GM21737 (cell line): Measurements from ENCODE around the gene HAUS5.
A peak's percentile ranks its signal among the peaks of the same experiment; 100 is the strongest.
"Not testable (repeated sequence)": the region's sequence is repeated elsewhere in the genome, so short reads cannot be mapped to it uniquely, and the experiment has no call there.

Experiments
- ATAC-seq: cut with Tn5 transposase; IDR thresholded peaks from one replicate; pipeline ENCODE4 v1.9.1; 2021; ENCODE audit warnings: mild to moderate bottlenecking, moderate library complexity; ENCODE audit not compliant: unreplicated experiment

Gene HAUS5

GRCh38 chr19:35642312-35642711, 29.8 kb downstream of the HAUS5 start:
- no peak for ATAC-seq

- no peak for ATAC-seq
Observed at GRCh38 chr19:35642798-35643254, 30.3 kb downstream of the HAUS5 start.

DNA sequence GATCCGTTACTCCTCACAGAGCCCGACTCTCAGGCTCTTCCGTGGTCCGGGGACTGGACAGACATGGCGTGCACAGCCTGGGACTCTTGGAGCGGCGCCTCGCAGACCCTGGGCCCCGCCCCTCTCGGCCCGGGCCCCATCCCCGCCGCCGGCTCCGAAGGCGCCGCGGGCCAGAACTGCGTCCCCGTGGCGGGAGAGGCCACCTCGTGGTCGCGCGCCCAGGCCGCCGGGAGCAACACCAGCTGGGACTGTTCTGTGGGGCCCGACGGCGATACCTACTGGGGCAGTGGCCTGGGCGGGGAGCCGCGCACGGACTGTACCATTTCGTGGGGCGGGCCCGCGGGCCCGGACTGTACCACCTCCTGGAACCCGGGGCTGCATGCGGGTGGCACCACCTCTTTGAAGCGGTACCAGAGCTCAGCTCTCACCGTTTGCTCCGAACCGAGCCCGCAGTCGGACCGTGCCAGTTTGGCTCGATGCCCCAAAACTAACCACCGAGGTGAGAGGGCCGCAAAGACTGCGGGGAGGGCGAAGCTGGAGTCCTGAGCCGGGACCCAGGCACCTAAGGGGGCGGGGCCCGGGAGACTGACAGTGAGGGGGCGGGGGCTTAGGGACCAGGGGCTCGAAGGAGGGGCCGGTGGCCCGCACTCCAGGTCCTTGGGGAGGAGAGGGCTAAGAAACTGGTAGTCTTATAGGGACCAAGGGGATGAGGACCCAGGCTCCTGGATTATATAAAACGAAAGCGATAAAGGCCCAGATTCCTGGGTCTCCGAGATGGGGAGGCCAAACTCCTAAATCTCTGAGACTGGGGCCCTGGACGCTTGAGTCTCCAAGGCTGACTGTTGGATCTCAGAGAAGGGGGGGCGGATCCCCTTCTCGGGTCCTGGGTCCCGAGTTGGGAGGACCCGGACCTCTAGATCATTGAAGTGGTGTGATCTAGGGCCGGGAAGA, 31.0 kb downstream of the HAUS5 start:
- ATAC-seq = peak; percentile 38

DNA sequence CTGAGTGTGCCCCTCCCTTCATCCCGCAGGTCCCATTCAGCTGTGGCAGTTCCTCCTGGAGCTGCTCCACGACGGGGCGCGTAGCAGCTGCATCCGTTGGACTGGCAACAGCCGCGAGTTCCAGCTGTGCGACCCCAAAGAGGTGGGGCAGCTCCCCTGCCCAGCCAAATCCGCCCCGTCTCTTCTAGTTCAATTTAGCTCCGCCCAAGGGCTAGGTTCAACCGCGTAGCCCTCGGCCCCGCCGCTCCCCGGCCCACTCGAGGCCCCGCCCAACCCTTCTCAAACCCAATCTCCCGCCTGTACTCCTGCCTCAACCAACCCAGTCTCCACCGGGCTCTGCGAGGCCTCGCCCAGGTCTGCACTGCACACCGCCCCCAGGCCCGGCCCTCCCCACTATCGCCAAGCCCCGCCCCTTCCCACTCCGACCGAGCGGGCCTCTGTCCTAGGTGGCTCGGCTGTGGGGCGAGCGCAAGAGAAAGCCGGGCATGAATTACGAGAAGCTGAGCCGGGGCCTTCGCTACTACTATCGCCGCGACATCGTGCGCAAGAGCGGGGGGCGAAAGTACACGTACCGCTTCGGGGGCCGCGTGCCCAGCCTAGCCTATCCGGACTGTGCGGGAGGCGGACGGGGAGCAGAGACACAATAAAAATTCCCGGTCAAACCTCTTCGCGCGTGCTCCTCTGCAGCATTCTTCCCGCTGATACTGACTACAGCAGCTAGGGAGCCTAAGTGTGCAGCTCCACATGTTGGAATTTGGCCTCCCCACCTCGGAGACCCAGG, 31.9 kb downstream of the HAUS5 start:
- peak; percentile 67 for ATAC-seq

GRCh38 chr19:35644987-35645679, 32.6 kb downstream of the HAUS5 start:
- ATAC-seq = no peak

DNA sequence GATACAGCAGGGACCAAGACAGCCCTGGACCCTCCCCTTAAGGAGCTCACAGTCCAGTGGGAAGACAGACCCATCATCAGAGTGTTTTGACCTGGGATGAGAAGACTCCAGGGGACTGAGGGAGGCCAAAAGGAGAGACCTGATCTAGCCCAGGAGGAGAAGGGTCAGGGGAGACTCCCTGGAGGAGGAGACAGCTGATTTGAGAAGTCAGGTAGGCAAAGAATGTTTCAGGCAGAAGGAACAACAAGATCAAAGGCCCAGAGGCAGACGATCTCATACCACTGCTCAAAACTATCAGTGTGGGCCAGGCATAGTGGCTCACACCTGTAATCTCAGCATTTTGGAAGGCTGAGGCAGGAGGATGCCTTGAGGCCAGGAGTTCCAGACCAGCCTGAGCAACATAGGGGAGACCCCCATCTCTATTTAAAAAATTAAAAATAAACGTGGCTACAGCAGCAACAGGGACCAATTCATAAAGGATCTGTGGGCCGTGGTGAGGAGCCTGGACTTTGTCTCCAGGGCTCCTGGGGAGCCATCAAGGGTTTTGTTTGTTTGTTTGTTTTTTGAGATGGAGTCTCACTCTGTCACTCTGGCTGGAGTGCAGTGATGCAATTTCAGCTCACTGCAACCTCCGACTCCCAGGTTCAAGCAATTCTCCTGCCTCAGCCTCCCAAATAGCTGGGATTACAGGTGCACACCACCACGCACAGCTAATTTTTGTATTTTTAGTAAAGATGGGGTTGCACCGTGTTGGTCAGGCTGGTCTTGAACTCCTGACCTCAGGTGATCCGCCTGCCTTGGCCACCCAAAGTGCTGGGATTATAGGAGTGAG, 33.4 kb downstream of the HAUS5 start:
- ATAC-seq = no peak

DNA sequence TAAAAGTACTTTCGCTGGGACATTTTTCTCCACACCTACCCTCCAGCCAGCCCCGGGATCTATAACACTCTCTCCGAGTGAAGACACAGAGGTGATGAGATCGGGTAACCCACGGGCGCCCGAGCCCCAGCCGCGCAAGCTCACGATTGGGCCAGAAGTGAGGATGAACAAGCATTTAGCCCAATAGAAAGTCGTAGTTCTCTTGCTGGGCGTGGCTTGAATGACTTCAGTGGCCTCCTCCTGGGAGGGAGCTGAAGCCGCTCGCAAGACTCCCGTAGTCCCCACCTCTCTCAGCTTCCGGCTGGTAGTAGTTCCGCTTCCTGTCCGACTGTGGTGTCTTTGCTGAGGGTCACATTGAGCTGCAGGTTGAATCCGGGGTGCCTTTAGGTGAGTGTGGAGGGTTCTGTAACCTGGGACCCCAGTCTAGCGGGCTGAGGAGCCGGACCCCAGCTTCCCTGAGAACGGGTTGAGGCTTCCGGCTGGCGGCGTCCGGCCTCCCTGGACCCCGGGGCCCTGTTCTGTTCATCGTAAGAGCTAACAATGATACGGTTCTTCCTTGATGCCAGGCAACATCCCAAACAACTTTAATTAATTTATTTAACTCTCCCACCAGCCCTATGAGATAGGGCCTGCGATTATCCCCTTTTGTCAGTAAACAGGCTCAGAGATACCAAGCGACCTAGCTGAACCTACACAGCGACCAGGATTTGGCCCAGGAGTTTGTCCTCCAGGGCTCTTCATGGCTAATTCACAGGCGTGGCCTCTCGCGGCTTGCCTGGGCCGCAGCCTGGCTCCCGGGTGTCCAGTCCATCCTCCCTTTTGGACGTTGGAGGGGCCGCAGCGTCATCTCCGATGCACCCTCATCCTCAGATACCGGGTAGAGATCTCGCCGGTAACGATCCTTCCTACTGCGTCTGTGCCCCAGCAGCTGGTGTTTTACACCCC, 35.8 kb downstream of the HAUS5 start, which contains the start of gene COX6B1:
Gene COX6B1 (plus strand): TSS at position 307 of the 945 bp plus-strand sequence. CDS start 2,921 bp downstream, outside the sequence.
- peak; percentile 55 for ATAC-seq

- no peak for ATAC-seq
Observed at GRCh38 chr19:35650581-35650980, 38.0 kb downstream of the HAUS5 start.

DNA sequence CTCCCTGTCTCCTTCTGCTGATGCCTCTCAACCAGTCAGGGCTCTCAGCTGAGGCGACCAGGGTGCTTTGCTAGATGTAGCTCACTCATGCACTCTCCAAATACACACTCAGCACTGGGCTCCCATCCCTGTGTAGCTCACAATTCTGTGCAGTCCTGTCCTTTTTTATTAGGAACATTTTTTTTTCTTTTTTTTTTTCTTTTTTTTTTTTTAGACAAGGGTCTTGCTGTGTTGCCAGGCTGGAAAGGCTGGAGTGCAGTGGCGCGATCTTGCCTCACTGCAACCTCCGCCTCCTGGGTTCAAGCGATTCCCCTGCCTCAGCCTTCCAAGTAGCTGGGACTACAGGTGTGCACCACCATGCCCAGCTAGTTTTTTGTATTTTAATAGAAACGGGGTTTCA, 42.3 kb downstream of the HAUS5 start:
- not testable (repeated sequence) for ATAC-seq

GRCh38 chr19:35655600-35655999, 43.1 kb downstream of the HAUS5 start:
- ATAC-seq = no peak

DNA sequence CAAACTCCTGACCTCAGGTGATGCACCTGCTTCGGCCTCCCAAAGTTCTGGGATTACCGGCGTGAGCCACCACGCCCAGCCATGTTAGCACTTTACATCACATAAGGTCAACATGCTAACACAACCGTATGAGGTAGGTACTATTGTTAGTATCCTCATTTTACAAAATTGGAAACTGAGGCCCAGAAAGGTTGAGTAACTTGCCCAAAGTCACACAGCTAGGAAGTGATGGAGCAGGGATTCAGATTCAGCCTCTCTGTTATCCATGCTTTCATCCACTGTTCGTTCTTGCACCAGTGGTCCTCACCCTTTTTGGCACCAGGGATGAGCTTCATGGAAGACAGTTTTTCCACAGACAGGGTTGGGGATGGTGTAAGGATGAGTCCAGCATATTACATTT, 44.2 kb downstream of the HAUS5 start:
- ATAC-seq = no peak

GRCh38 chr19:35657904-35658700, 45.6 kb downstream of the HAUS5 start:
- ATAC-seq = no peak

GRCh38 chr19:35661995-35662340, 49.4 kb downstream of the HAUS5 start:
- ATAC-seq = no peak

GRCh38 chr19:35663981-35664380, 51.4 kb downstream of the HAUS5 start:
- no peak for ATAC-seq

DNA sequence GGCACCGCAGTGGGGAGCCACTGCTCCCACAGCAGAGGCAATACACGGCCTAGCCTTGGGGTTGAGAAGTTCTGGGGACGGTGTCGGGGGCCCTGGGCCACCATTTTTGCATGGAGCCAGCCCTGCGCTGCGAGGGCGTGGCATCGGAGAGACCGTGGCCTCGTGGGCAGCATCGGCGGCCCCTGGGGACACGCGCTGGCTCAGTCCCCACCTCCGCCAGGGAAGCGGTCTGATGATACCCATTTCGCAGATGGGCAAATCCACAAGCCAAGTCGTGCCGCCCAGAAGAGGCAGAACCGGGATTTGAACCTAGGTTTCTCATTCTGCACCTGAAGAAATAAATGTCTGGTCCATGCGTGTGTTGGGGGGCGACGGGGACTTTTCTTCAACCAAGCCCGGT, 52.6 kb downstream of the HAUS5 start:
- ATAC-seq = no peak

GRCh38 chr19:35665604-35666003, 53.1 kb downstream of the HAUS5 start:
- ATAC-seq = no peak

DNA sequence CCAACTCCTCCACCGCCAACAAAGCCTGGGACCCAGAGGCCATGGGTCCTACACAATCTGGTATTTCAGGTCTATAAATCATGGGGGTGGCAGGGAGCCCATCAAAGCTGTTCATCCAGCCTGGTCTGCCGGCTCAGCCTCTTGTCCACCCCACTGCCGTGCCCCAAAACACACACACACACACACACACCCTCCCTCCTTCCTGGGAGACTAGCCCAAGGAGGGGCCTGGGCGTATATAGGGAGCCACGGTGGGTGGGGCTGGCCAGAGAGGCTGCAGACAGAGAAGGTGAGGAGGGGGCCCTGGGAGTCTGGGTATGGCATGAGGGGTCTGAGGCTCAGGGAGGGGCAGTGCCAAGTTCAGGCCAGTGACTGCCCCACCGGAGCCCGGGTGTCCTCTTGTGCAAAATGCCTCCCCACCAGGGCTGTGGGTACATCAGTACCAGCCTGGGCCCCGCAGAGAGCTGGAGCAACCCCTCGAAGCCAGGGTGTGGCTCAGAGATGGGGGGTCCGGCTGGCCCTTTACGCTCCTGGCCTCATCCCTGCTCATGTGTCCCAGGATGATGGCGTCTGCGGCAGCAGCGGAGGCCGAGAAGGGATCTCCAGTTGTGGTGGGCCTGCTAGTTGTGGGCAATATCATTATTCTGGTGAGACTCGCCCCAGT, 53.8 kb downstream of the HAUS5 start, which contains the start of gene UPK1A:
Gene UPK1A (plus strand): TSS at position 267 of the 663 bp plus-strand sequence. CDS start 296 bp downstream, at position 563.
- no peak for ATAC-seq

GRCh38 chr19:35669566-35669965, 57.0 kb downstream of the HAUS5 start:
- no peak for ATAC-seq
